MM.1S (cell line): ENCODE results near the gene KCNJ1.

Experiments
- DNase-seq: peaks from one replicate; pipeline ENCODE4 v3.0.0-alpha.2; 2015
- H2AFZ ChIP-seq: fragments of 300-600 bp; sonication (generic); 2 replicates; pipeline ENCODE4 v1.6.0; 2016; ENCODE audit warnings: antibody characterized with exemption, low read length
- H3F3A ChIP-seq: fragments of 300-600 bp; sonication (generic); 2 replicates; pipeline ENCODE4 v1.6.1; 2016; ENCODE audit warnings: mild to moderate bottlenecking, antibody characterized with exemption, low read length, moderate library complexity, mixed read lengths; ENCODE audit not compliant: insufficient read depth
- H3K27ac ChIP-seq: fragments of 300-600 bp; sonication (generic); 2 replicates; pipeline ENCODE4 v1.5.1; 2016; ENCODE audit warnings: mild to moderate bottlenecking, low read length
- H3K27me3 ChIP-seq: fragments of 300-600 bp; sonication (generic); replicated peaks from 2 replicates; pipeline ENCODE4 v1.6.0; 2016; ENCODE audit warnings: low read length; ENCODE audit not compliant: insufficient read depth
- H3K36me3 ChIP-seq: fragments of 300-600 bp; sonication (generic); replicated peaks from 2 replicates; pipeline ENCODE4 v1.6.1; 2016; ENCODE audit warnings: mild to moderate bottlenecking, low read length, mixed read lengths; ENCODE audit not compliant: insufficient read depth
- H3K4me1 ChIP-seq: fragments of 300-600 bp; sonication (generic); 2 replicates; pipeline ENCODE4 v1.6.1; 2016; ENCODE audit warnings: low read length, mixed read lengths
- H3K4me2 ChIP-seq: fragments of 300-600 bp; sonication (generic); 2 replicates; pipeline ENCODE4 v1.6.0; 2016; ENCODE audit warnings: low read depth, low read length
- H3K4me3 ChIP-seq: fragments of 300-600 bp; sonication (generic); 2 replicates; pipeline ENCODE4 v1.5.1; 2016; ENCODE audit warnings: low read length, mixed read lengths
- H3K79me2 ChIP-seq: fragments of 300-600 bp; sonication (generic); 2 replicates; pipeline ENCODE4 v1.6.1; 2016; ENCODE audit warnings: mixed run types, low read length, mixed read lengths
- H3K9ac ChIP-seq: fragments of 300-600 bp; sonication (generic); 2 replicates; pipeline ENCODE4 v1.6.1; 2016; ENCODE audit warnings: low read length, mixed read lengths
- H3K9me2 ChIP-seq: fragments of 300-600 bp; sonication (generic); replicated peaks from 2 replicates; pipeline ENCODE4 v1.6.1; 2016; ENCODE audit warnings: mild to moderate bottlenecking, low read length, mixed read lengths; ENCODE audit not compliant: insufficient read depth
- H3K9me3 ChIP-seq: fragments of 300-600 bp; sonication (generic); replicated peaks from 2 replicates; pipeline ENCODE4 v1.6.1; 2016; ENCODE audit warnings: mild to moderate bottlenecking, low read length, mixed read lengths; ENCODE audit not compliant: insufficient read depth
- H4K20me1 ChIP-seq: fragments of 300-600 bp; sonication (generic); 2 replicates; pipeline ENCODE4 v1.6.1; 2016; ENCODE audit warnings: mild to moderate bottlenecking, low read length, moderate library complexity, mixed read lengths; ENCODE audit not compliant: insufficient read depth
- EZH2 ChIP-seq: fragments of 300-600 bp; sonication (generic); optimal IDR thresholded peaks from 2 replicates; pipeline ENCODE3; 2017; ENCODE audit warnings: low read depth, mild to moderate bottlenecking, antibody characterized with exemption, low read length, mixed read lengths
- EZH2phosphoT487 ChIP-seq: fragments of 300-600 bp; sonication (generic); IDR thresholded peaks from 2 replicates; pipeline ENCODE4 v1.6.1; 2018; ENCODE audit warnings: antibody characterized with exemption, low read length
- TF ChIP-seq, protein P1 (sequence below): fragments of 300-600 bp; sonication (generic); IDR thresholded peaks from 2 replicates; pipeline ENCODE4 v1.5.1; 2016; ENCODE audit warnings: antibody characterized with exemption, low read length, mixed read lengths

KCNJ1 gene

DNA sequence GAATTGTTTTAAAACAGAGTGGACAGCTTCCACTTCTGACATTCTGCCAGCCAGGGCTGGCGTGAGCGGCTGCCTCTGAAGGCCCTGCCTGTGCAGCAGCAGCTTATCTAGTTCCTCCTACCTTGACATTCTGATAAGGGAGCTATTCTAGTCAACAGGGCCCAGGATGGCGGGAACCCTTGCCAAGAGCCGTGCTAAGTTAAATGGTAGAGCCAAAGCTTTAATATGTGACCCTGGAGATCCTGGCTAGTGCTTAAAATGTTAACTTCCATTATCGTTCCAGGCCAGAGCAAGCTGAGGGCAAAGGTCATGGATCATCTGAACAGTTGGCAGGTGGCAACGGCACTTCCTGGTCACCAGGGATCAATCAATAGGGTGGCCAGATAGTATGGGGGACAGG lies 27.6 kb upstream of the KCNJ1 start:
- no peaks in the 10 kb centered on the region for H3K79me2 ChIP-seq
- peak overlapping the region; percentile 83; the same call in 1 of the 2 replicates for H3K4me2 ChIP-seq
- H3K9ac ChIP-seq: no peak overlapping the region
- H3K9me2 ChIP-seq: no peaks in the 10 kb centered on the region
- H3K27ac ChIP-seq: no peak overlapping the region
- H3K4me1 ChIP-seq: peaks cover 23% of the 10 kb centered on the region
- H3F3A ChIP-seq: peaks cover 8% of the 10 kb centered on the region; the same call in 1 of the 2 replicates
- no peaks in the 10 kb centered on the region for H3K27me3 ChIP-seq
- H2AFZ ChIP-seq: no peak overlapping the region
- H4K20me1 ChIP-seq: no peaks in the 10 kb centered on the region
- H3K9me3 ChIP-seq: no peaks in the 10 kb centered on the region
- DNase-seq: no peak
- TF ChIP-seq, protein P1, sequence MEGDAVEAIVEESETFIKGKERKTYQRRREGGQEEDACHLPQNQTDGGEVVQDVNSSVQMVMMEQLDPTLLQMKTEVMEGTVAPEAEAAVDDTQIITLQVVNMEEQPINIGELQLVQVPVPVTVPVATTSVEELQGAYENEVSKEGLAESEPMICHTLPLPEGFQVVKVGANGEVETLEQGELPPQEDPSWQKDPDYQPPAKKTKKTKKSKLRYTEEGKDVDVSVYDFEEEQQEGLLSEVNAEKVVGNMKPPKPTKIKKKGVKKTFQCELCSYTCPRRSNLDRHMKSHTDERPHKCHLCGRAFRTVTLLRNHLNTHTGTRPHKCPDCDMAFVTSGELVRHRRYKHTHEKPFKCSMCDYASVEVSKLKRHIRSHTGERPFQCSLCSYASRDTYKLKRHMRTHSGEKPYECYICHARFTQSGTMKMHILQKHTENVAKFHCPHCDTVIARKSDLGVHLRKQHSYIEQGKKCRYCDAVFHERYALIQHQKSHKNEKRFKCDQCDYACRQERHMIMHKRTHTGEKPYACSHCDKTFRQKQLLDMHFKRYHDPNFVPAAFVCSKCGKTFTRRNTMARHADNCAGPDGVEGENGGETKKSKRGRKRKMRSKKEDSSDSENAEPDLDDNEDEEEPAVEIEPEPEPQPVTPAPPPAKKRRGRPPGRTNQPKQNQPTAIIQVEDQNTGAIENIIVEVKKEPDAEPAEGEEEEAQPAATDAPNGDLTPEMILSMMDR: no peak
- H3K36me3 ChIP-seq: no peaks in the 10 kb centered on the region
- H3K4me3 ChIP-seq: no peak overlapping the region

DNA sequence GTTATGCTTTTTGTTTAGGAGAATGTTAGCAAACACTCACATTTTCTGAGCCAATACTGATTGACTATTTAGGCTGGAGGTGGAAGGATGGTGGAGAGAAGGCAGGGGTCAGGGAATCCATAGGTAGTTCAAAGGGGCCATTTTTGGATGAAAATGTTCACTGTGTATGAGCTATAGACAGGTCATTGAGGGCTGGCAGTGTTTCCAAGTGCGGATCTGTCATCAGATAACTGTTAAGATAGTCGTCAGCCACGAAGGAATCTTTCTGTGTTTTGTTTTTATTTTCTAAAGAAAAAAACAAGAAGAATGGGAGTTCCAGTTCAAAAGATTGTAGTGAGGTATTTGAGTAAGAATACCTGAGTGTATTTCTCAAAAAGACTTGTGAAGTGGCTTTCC lies 27.2 kb upstream of the KCNJ1 start:
- no peak overlapping the region for H3K4me3 ChIP-seq
- peaks cover 23% of the 10 kb centered on the region for H3K4me1 ChIP-seq
- no peak for DNase-seq
- no peak overlapping the region for H2AFZ ChIP-seq
- no peak for TF ChIP-seq EZH2phosphoT487
- TF ChIP-seq EZH2: no peak
- TF ChIP-seq, protein P1: no peak
- H3K4me2 ChIP-seq: peak overlapping the region; percentile 83; the same call in 1 of the 2 replicates
- H3K79me2 ChIP-seq: no peaks in the 10 kb centered on the region
- no peaks in the 10 kb centered on the region for H3K9me2 ChIP-seq
- no peaks in the 10 kb centered on the region for H4K20me1 ChIP-seq
- no peaks in the 10 kb centered on the region for H3K9me3 ChIP-seq
- peaks cover 8% of the 10 kb centered on the region; the same call in 1 of the 2 replicates for H3F3A ChIP-seq
- H3K36me3 ChIP-seq: no peaks in the 10 kb centered on the region
- peak overlapping the region; percentile 69; the same call in 1 of the 2 replicates for H3K27ac ChIP-seq
- no peaks in the 10 kb centered on the region for H3K27me3 ChIP-seq
- no peak overlapping the region for H3K9ac ChIP-seq

DNA sequence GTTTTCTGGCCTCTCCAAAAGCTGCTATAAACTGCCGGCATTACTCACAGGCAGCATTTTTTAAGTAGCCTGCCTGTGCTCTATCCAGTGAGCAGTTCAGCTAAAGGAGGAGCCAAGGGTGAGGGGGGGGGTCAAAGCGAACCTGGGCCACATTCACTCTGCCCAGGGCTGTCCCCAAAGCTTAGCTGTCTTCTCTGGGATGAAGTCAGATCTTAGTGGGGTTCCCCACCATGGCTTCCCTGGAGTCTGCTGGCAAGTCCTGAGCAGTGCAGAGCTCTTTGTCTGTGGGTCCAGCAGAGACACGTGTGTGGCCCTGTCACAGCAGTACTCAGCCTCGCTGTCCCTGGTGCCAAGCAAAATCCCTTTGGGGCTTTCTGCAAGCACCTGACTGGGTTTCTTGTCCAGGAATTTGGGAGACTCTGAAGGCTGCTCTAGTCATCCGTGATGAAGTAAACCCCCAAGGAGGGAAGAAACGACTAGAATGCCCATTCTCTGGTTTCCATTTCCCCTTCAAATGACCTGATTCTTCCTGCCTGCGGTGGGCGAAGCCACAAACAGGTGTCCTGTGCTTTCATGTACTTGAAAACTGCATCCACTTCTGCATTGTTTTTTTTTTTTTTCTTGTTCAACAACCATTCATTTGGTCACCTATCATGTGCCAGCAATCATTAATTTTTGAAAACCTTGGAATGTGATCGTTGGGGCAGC lies 26.6 kb upstream of the KCNJ1 start:
- Histone ChIP-seq H3K9ac (peak overlapping the region; percentile 39; the same call in 1 of the 2 replicates), H3K27me3 (no peaks in the 10 kb centered on the region), H3K9me3 (no peaks in the 10 kb centered on the region), H3K79me2 (no peaks in the 10 kb centered on the region), H3K4me2 (peak overlapping the region; percentile 83), H3K4me3 (peak overlapping the region; percentile 24; the same call in 1 of the 2 replicates), H3K4me1 (peaks cover 23% of the 10 kb centered on the region), H4K20me1 (no peaks in the 10 kb centered on the region), H3K9me2 (no peaks in the 10 kb centered on the region), H2AFZ (peak overlapping the region; percentile 29; the same call in 1 of the 2 replicates), H3F3A (peaks cover 8% of the 10 kb centered on the region; the same call in 1 of the 2 replicates), H3K36me3 (no peaks in the 10 kb centered on the region), H3K27ac (peak overlapping the region; percentile 69; the same call in 1 of the 2 replicates)
- no peak for TF ChIP-seq EZH2phosphoT487
- TF ChIP-seq, protein P1: no peak
- TF ChIP-seq EZH2: no peak
- peak; percentile 82 for DNase-seq
